DMS53 (cell line): ENCODE results near the gene STKLD1.
"Not testable (repeated sequence)": the region's sequence is repeated elsewhere in the genome, so short reads cannot be mapped to it uniquely, and the experiment has no call there.

ENCODE experiments used
- DNase-seq: peaks from one replicate; lab custom pipeline; 2025; lab: John Stamatoyannopoulos, UW

The STKLD1 gene

DNA sequence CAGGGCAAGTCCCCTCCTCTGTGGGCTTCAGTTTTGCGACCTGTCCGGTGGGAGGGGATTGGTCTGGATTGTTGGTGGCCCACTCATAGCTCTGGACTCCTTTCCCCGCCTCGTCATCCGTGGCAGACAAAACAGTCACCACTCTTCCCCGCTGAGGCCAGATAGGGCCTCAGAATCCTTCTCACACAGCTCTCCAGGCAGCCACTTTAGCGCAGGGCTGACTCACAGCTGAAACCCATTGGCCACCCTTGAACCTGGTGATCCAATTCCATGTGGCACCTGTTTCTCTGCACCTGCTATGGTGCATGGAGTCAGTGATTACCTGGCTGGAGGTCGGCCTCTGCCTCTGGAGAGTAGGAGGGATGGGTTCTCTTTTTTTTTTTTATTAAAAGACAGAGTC lies 67.8 kb downstream of the STKLD1 start:
- peak; percentile 94 for DNase-seq

DNA sequence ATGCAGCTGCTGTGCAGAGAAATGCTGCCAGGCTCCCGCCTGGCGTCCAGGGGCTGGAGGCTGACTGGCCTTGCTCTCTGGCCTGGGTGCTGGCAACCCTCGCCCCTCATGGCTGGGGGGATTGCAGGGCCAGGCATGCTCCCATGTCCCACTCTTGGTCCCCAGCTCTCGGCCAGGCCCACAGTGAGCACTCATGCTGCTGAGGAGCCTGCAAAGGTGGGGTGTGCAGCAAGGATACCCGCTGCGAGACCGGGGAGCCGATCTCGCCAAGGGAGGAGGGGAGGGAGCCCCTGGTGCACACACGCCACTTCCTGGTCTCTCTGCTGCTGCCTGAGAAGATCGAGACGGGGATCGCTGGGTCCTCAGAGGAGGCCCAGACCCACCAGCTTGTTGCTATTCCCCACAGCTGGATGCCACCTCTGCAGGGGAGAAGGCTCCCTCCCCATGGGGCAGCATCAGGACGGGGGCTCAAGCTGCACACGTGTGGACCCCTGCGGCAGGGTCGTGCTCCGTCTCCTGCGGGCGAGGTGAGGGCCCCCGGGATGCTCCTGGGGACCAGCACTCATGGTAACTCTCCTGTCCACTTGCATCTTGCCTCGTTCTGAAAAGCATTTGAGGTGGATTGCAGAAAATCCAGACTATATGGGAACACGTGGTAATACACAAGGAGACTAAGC lies 69.3 kb downstream of the STKLD1 start:
- no peak for DNase-seq

DNA sequence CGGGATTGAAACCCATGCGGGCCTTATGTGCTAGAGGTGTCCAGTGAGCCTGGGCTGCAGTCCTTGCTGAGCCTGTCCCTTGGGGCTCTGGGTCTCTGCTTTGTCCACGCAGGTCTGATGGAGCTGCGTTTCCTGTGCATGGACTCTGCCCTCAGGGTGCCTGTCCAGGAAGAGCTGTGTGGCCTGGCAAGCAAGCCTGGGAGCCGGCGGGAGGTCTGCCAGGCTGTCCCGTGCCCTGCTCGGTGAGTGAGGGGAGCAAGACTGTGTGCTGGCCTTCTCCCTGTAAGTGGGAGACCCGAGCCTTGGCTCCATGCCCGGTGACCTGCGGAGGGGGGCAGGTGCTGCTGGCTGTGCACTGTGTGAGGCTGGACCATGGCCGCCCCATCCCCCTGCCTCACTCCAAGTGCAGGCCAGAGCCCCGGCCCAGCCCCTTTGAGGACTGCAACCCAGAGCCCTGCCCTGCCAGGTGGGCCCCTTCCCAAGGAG lies 72.4 kb downstream of the STKLD1 start:
- DNase-seq: no peak

DNA sequence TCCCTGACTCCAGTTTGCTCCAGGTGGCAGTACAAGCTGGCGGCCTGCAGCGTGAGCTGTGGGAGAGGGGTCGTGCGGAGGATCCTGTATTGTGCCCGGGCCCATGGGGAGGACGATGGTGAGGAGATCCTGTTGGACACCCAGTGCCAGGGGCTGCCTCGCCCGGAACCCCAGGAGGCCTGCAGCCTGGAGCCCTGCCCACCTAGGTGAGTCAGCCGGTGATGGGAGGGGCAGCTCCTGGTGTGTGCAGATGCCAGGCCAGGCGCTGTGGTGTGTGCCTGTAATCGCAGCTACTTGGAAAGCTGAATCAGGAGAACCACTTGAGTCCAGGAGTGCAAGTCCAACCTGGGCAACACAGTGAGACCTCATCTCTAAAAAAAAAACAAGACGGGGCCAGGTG lies 73.6 kb downstream of the STKLD1 start:
- DNase-seq: peak; percentile 87

DNA sequence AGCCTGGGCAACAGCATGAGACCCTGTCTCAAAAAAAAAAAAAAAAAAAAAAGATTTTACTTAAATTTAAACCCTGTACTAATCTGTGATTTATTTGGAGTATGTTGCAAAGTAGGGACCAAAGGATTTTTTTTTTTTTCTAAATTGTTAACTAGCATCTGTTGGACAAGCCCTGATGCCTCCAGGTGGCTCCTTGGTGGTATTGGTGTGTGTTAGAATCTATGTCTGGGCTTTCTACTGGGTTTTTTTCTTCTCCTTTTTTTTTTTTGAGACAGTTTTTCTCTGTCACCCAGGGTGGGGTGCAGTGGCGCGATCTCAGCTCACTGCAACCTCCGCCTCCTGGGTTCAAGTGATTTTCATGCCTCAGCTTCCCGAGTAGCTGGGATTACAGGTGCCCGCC lies 75.7 kb downstream of the STKLD1 start:
- DNase-seq: not testable (repeated sequence)

DNA sequence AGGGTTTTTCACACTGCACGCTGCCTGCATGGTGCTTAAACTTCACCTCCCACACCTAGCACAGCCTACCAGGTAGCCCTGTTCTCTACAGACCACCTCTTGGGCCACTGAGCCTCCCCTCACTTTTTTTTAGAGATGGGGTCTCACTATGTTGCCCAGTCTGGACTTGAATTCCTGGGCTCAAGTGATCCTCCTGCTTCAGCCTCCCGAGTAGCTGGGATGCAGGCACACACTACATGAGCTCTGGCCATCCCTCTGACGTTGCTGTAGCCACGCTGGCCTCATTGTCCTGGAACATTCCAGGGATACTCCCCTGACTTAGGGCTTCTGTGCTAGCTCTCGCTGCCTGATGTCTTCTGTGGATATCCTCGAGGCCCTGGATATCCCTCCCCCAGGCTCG lies 76.4 kb downstream of the STKLD1 start:
- DNase-seq: no peak

DNA sequence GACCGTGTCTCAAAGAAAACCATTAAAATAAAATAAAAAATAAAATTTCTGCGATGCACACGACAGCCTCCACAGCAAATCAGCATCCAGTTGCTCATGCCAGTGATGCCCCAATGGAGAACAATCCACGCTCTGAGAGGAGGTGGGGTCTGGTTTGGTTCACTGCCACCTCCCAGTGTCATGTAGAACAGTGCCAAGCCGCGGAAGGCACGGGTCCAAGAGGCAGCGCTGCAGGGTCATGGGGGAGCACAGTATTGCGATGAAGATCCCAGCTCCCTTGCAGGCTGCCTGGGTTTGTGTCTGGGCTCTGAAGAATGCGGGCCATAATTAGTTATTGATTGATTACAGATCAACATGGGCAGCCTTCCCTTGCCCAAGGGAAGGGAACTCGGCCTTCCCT lies 77.5 kb downstream of the STKLD1 start:
- no peak for DNase-seq

DNA sequence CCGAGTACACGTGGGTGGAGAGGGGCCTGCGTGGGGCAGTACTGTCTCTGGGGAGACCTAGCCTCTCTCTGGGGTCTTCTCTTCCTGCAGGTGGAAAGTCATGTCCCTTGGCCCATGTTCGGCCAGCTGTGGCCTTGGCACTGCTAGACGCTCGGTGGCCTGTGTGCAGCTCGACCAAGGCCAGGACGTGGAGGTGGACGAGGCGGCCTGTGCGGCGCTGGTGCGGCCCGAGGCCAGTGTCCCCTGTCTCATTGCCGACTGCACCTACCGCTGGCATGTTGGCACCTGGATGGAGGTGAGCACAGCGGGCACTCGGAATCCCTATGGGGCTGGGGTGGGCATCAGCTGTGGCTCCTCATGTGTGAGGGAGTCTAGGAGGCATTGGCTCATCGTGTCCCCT lies 78.2 kb downstream of the STKLD1 start:
- no peak for DNase-seq

DNA sequence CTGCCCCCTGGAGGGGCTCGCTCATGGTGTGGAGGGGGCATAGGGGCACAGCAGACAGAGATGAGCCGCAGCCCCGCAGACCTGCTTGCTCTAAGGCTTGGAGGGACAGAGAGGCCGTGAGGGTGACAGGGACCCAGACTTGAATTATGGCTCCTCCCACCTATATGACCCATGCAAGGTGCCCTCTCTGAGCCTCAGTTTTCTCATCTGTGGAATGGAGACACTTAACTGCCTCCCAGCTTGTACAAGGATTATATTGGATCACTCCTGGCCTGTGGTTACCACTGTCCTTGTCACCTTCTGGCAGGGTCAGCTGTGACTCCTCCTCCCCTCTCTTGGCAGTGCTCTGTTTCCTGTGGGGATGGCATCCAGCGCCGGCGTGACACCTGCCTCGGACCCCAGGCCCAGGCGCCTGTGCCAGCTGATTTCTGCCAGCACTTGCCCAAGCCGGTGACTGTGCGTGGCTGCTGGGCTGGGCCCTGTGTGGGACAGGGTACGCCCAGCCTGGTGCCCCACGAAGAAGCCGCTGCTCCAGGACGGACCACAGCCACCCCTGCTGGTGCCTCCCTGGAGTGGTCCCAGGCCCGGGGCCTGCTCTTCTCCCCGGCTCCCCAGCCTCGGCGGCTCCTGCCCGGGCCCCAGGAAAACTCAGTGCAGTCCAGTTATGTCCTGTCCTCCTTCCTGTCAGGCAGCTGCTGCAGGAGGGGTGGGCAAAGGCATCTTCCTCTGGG lies 78.9 kb downstream of the STKLD1 start:
- no peak for DNase-seq
